Endodermal cell (in vitro differentiated cells): ENCODE measurements around the gene DBI. TPM values are rescaled to one million over a fixed set of nuclear protein-coding genes. Genes with fewer than 3 reads are reported as not detected.

ENCODE experiments used
- DNase-seq: peaks from one replicate; pipeline ENCODE4 v3.0.0-alpha.2; 2017
- H3K27ac ChIP-seq: 2 replicates; pipeline ENCODE4 v1.5.1; 2013; ENCODE audit warnings: mild to moderate bottlenecking, low read depth, low read length, moderate library complexity
- H3K27me3 ChIP-seq: 2 replicates; pipeline ENCODE4 v1.6.1; 2013; ENCODE audit warnings: mild to moderate bottlenecking, low read length, moderate library complexity; ENCODE audit not compliant: insufficient read depth, control insufficient read depth, poor library complexity, severe bottlenecking
- H3K36me3 ChIP-seq: 2 replicates; pipeline ENCODE4 v1.7.0; 2013; ENCODE audit warnings: mild to moderate bottlenecking, low read length, moderate library complexity; ENCODE audit not compliant: control insufficient read depth, insufficient read depth
- H3K4me1 ChIP-seq: one replicate; pipeline ENCODE4 v1.7.0; 2013; ENCODE audit warnings: low read length; ENCODE audit not compliant: control insufficient read depth, insufficient read depth
- H3K4me3 ChIP-seq: 2 replicates; pipeline ENCODE4 v1.5.1; 2013; ENCODE audit warnings: mild to moderate bottlenecking, low read length, moderate library complexity
- H3K9ac ChIP-seq: 2 replicates; pipeline ENCODE4 v1.6.1; 2013; ENCODE audit warnings: mild to moderate bottlenecking, low read length, moderate library complexity; ENCODE audit not compliant: poor library complexity, severe bottlenecking; ENCODE audit errors: extremely low read depth
- H3K9me3 ChIP-seq: 2 replicates; pipeline ENCODE4 v1.6.1; 2013; ENCODE audit warnings: mild to moderate bottlenecking, low read length, moderate library complexity; ENCODE audit not compliant: control insufficient read depth
- H3K27ac Mint-ChIP-seq: 2 replicates; pipeline ENCODE4 v1.8.0; 2020; ENCODE audit warnings: mixed read lengths
- H3K27me3 Mint-ChIP-seq: 2 replicates; pipeline ENCODE4 v1.8.0; 2021; ENCODE audit warnings: mild to moderate bottlenecking, mixed read lengths; ENCODE audit not compliant: insufficient read depth
- H3K36me3 Mint-ChIP-seq: 2 replicates; pipeline ENCODE4 v1.8.0; 2020; ENCODE audit warnings: low read depth, mixed read lengths
- H3K4me1 Mint-ChIP-seq: 2 replicates; pipeline ENCODE4 v1.8.0; 2020; ENCODE audit warnings: mixed read lengths
- H3K4me3 Mint-ChIP-seq: 2 replicates; pipeline ENCODE4 v1.8.0; 2020; ENCODE audit warnings: mild to moderate bottlenecking, moderate library complexity, mixed read lengths
- H3K9me3 Mint-ChIP-seq: 2 replicates; pipeline ENCODE4 v1.8.0; 2020; ENCODE audit warnings: mild to moderate bottlenecking, mixed read lengths
- WGBS, 2 experiments: methylation state at CpG; one replicate each; pipeline versions ENCODE4 v1.1.5 to v1.1.7; 2013; ENCODE audit warnings: missing lambda C conversion rate in 2 of 2, mixed read lengths in 1 of 2; ENCODE audit not compliant: insufficient coverage in 1 of 2, insufficient read length in 1 of 2; 5-methylcytosine and 5-hydroxymethylcytosine counted together
- total RNA-seq, 2 donors: library from RNA; stranded (reverse); fragmentation: NEBNext Ultra II Directional in 1 of 2; extraction: Animal tissue kit (Norgen Biotek cat#: 25700) in 1 of 2; gene quantifications; 2 replicates in 1 of 2; 3 replicates in 1 of 2; pipeline ENCODE4 v1.2.1, GENCODE V29; 2021
- TF ChIP-seq, protein P1 (sequence below): fragments of 200-600 bp; sonication (generic); conservative IDR thresholded peaks from 2 replicates; pipeline ENCODE4 v1.5.0; 2021; ENCODE audit warnings: antibody characterized with exemption, mild to moderate bottlenecking

The DBI gene
- total RNA-seq, 2 donors from 2014 or later, result 138 to 178 TPM

DNA sequence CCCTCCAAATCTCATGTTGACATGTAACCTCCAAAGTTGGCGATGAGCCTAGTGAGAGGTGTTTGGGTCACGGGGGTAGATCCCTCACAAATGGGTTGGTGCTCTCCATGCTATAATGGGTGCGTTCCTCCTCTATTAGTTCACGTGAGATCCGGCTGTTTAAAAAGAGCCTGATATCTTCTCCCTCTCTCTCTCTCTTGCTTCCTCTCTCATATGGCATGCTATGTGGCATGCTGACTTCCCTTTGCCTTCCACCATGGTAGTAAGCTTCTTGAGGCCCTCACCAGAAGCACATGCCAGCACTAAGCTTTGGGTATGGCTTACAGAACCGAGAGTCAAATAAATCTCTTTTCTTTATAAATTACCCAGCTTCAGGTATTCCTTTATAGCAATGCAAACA, 39.3 kb upstream of the DBI start:
- Histone ChIP-seq H3K9ac (no peak overlapping the region), H3K9me3 (no peaks in the 10 kb centered on the region), H3K27ac (no peak overlapping the region), H3K4me1 (no peaks in the 10 kb centered on the region), H3K27me3 (no peaks in the 10 kb centered on the region), H3K4me3 (no peak overlapping the region), H3K36me3 (no peaks in the 10 kb centered on the region)
- no peaks in the 10 kb centered on the region for H3K4me1 Mint-ChIP-seq
- H3K4me3 Mint-ChIP-seq, result no peak overlapping the region
- no peaks in the 10 kb centered on the region for H3K27me3 Mint-ChIP-seq
- TF ChIP-seq, protein P1, sequence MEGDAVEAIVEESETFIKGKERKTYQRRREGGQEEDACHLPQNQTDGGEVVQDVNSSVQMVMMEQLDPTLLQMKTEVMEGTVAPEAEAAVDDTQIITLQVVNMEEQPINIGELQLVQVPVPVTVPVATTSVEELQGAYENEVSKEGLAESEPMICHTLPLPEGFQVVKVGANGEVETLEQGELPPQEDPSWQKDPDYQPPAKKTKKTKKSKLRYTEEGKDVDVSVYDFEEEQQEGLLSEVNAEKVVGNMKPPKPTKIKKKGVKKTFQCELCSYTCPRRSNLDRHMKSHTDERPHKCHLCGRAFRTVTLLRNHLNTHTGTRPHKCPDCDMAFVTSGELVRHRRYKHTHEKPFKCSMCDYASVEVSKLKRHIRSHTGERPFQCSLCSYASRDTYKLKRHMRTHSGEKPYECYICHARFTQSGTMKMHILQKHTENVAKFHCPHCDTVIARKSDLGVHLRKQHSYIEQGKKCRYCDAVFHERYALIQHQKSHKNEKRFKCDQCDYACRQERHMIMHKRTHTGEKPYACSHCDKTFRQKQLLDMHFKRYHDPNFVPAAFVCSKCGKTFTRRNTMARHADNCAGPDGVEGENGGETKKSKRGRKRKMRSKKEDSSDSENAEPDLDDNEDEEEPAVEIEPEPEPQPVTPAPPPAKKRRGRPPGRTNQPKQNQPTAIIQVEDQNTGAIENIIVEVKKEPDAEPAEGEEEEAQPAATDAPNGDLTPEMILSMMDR, result no peak
- WGBS, 2 experiments, result 95 to 100% methylated on average over 3 to 6 of the region's 6 CpGs
- H3K27ac Mint-ChIP-seq, result no peak overlapping the region
- H3K36me3 Mint-ChIP-seq, result no peaks in the 10 kb centered on the region
- DNase-seq, result no peak
- H3K9me3 Mint-ChIP-seq, result no peaks in the 10 kb centered on the region

DNA sequence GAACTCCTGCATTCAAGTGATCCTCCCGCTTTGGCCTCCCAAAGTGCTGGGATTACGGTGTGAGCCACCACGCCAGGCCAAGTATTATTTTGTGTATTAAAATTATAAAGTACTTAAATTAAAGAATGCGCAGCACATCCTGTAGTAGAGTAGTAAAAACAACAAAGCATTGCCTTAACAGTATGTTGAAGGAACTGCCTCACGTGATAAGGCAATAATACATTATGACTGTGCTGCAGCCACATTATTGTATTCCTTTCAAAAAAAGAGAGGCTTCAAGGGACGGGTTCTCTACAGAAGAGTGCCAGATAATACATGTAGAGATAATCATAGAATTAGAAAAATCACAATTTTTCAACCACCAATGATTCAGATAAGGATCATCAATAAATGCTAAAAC, 33.8 kb upstream of the DBI start:
- DNase-seq, result no peak
- Mint-ChIP-seq H3K27me3 (no peaks in the 10 kb centered on the region), H3K27ac (no peak overlapping the region), H3K36me3 (no peaks in the 10 kb centered on the region), H3K4me1 (no peaks in the 10 kb centered on the region), H3K4me3 (no peak overlapping the region), H3K9me3 (no peaks in the 10 kb centered on the region)
- Histone ChIP-seq H3K9me3 (no peaks in the 10 kb centered on the region), H3K36me3 (no peaks in the 10 kb centered on the region), H3K9ac (no peak overlapping the region), H3K4me1 (no peaks in the 10 kb centered on the region), H3K27me3 (no peaks in the 10 kb centered on the region), H3K27ac (no peak overlapping the region), H3K4me3 (no peak overlapping the region)
- WGBS, 2 experiments, result 97 to 100% methylated on average over 2 to 6 of the region's 6 CpGs
- TF ChIP-seq, protein P1, result no peak

DNA sequence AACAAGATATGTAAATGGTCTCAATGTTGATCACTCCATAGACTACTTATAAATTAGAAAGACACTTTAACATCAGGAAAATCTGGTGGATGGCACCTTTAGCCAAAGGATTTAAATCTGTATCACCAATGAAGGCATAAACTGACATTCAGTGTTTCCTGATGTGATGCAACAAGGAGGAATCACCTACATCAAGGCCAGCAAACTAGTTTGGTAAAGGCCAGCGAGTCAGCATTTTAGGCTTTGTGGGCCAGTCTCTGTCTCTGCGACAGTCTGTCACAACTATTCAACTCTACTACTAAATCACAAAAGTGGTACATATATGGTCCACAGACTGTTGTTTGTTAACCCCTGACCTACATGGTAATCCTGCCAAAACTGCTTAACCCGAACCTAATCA, 33.4 kb upstream of the DBI start:
- no peak overlapping the region for H3K4me3 ChIP-seq
- H3K27me3 ChIP-seq, result no peaks in the 10 kb centered on the region
- Mint-ChIP-seq H3K36me3 (no peaks in the 10 kb centered on the region), H3K27me3 (no peaks in the 10 kb centered on the region), H3K4me3 (no peak overlapping the region), H3K9me3 (no peaks in the 10 kb centered on the region), H3K27ac (no peak overlapping the region), H3K4me1 (peaks cover 4% of the 10 kb centered on the region)
- H3K9me3 ChIP-seq, result no peaks in the 10 kb centered on the region
- no peaks in the 10 kb centered on the region for H3K36me3 ChIP-seq
- DNase-seq, result no peak
- TF ChIP-seq, protein P1, result no peak
- H3K27ac ChIP-seq, result no peak overlapping the region
- H3K4me1 ChIP-seq, result peaks cover under 1% of the 10 kb centered on the region
- WGBS, 2 experiments, result 85 to 95% methylated on average over 2 to 3 of the region's 3 CpGs
- no peak overlapping the region for H3K9ac ChIP-seq
